ENCODE data around the gene DGCR2.

Gene DGCR2

DNA sequence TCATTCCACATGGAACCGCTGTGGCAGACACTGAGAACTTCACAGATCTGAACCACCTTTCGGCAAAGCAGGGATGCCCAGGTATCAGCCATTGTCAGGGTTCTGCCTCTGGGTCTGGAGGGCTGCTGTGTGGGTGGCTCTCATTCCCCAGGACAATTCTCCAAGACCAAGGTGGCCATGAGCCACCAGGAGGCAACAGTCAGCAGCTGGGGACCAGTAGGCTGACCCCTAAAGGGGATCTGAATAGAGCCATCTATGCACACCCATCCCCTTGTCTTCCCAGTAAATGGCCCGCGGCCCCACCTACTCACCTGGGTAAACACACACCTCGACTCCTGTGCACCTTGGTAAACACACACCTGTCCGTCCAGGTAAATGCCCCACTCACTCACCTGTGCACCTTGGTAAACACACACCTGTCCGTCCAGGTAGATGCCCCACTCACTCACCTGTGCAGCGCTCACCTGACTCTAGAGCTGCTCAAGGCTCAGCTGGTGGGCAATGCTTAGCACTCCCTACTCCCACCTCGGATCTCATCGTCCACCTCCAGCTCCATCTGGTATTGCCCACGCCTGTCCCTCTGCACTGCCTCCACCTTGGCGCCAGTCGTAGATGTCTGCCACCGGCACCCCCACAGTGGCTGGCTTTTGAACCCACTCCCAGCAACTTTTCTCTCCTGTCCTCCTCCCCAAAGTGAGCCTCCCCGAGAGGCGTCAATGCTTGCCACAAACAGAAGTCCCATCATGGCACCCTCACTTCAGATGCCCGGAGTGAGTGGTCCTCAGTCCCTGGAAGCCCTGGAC is 46.1 kb upstream of the DGCR2 start:
- ATAC-seq (ENCODE audit: insufficient read depth, low read depth) (no peak), DNase-seq (no peak)
- Histone ChIP-seq H3K4me1 (ENCODE audit: insufficient read depth, low read length) (peaks cover 23% of the 10 kb centered on the region), H4K20me1 (ENCODE audit: insufficient read depth, low read length) (peaks cover 12% of the 10 kb centered on the region; the same call in 1 of the 2 replicates), H3K9me3 (ENCODE audit: insufficient read depth, low read length, severe bottlenecking) (no peaks in the 10 kb centered on the region), H3K9ac (ENCODE audit: low read depth, low read length) (no peak overlapping the region), H3K4me2 (ENCODE audit: insufficient read depth, low read length) (no peak overlapping the region), H3K27me3 (ENCODE audit: insufficient read depth, low read length, poor library complexity) (no peaks in the 10 kb centered on the region), H2AFZ (ENCODE audit: low read depth, low read length) (no peak overlapping the region), H3K36me3 (ENCODE audit: insufficient read depth, low read length) (peaks cover 6% of the 10 kb centered on the region), H3K4me3 (ENCODE audit: low read depth in 1 of 2, low read length in 2 of 2) (no peak overlapping the region), H3K79me2 (ENCODE audit: insufficient read depth, low read length) (peaks cover 28% of the 10 kb centered on the region), H3K27ac (ENCODE audit: low read length) (no peak overlapping the region)
- no peak for TF ChIP-seq CTCF (IDR thresholded peaks at IDR 0.05; ENCODE audit: borderline replicate concordance, extremely low read depth, low read length, poor library complexity, severe bottlenecking)
- TF ChIP-seq EZH2 (IDR thresholded peaks at IDR 0.05; ENCODE audit: borderline replicate concordance, low read depth, low read length, severe bottlenecking), result no peak

DNA sequence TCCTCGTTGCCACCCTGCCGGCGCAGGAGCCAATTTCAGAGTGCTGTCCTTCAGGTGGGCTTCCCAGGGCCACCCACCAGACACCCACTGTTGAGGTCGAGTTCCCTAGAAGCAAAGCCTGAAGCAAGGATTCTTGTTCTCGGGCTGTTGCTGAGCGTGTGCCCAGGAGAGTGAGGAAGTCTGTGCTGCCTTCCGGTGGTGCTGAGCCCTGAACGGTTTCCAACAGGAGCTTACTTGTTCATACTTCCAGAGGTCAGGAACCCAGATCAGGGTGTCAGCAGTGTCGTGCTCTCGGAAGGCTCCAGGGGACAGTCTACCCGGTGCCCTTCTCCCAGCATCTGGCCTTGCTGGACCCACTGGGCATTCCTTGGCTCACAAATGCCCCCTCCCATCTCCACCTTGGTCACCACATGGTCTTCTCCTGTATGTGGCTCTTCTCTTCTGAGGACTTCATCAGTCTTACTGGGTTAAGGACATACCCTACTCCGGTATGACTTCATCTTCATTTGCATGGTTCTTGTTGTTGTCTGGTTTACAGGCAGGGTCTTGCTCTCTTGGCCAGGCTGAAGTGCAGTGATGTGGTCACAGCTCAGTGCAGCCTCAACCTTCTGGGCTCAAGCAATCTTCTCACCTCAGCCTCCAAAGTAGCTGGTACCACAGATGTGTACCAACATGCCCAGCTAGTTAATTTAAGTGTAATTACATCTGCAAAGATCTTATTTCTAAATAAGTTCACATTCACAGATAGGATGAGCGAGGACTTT is 45.1 kb upstream of the DGCR2 start:
- no peak for TF ChIP-seq CTCF (IDR thresholded peaks at IDR 0.05; ENCODE audit: borderline replicate concordance, extremely low read depth, low read length, poor library complexity, severe bottlenecking)
- no peak for TF ChIP-seq EZH2 (IDR thresholded peaks at IDR 0.05; ENCODE audit: borderline replicate concordance, low read depth, low read length, severe bottlenecking)
- H3K4me2 ChIP-seq (ENCODE audit: insufficient read depth, low read length), result no peak overlapping the region
- peaks cover 13% of the 10 kb centered on the region for H3K4me1 ChIP-seq (ENCODE audit: insufficient read depth, low read length)
- peaks cover 18% of the 10 kb centered on the region for H3K79me2 ChIP-seq (ENCODE audit: insufficient read depth, low read length)
- DNase-seq (no peak), ATAC-seq (ENCODE audit: insufficient read depth, low read depth) (no peak)
- no peak overlapping the region for H3K9ac ChIP-seq (ENCODE audit: low read depth, low read length)
- no peaks in the 10 kb centered on the region for H3K9me3 ChIP-seq (ENCODE audit: insufficient read depth, low read length, severe bottlenecking)
- peaks cover 2% of the 10 kb centered on the region; the same call in 1 of the 2 replicates for H4K20me1 ChIP-seq (ENCODE audit: insufficient read depth, low read length)
- H3K27me3 ChIP-seq (ENCODE audit: insufficient read depth, low read length, poor library complexity), result no peaks in the 10 kb centered on the region
- no peak overlapping the region for H2AFZ ChIP-seq (ENCODE audit: low read depth, low read length)
- no peaks in the 10 kb centered on the region for H3K36me3 ChIP-seq (ENCODE audit: insufficient read depth, low read length)
- no peak overlapping the region for H3K4me3 ChIP-seq (ENCODE audit: low read depth in 1 of 2, low read length in 2 of 2)
- no peak overlapping the region for H3K27ac ChIP-seq (ENCODE audit: low read length)

- Histone ChIP-seq H4K20me1 (ENCODE audit: insufficient read depth, low read length) (no peaks in the 10 kb centered on the region), H3K4me3 (ENCODE audit: low read depth in 1 of 2, low read length in 2 of 2) (no peak overlapping the region), H3K79me2 (ENCODE audit: insufficient read depth, low read length) (peaks cover 10% of the 10 kb centered on the region), H3K9me3 (ENCODE audit: insufficient read depth, low read length, severe bottlenecking) (no peaks in the 10 kb centered on the region), H3K9ac (ENCODE audit: low read depth, low read length) (no peak overlapping the region), H2AFZ (ENCODE audit: low read depth, low read length) (no peak overlapping the region), H3K27ac (ENCODE audit: low read length) (no peak overlapping the region), H3K4me1 (ENCODE audit: insufficient read depth, low read length) (peaks cover 10% of the 10 kb centered on the region), H3K4me2 (ENCODE audit: insufficient read depth, low read length) (no peak overlapping the region), H3K36me3 (ENCODE audit: insufficient read depth, low read length) (no peaks in the 10 kb centered on the region), H3K27me3 (ENCODE audit: insufficient read depth, low read length, poor library complexity) (no peaks in the 10 kb centered on the region)
- no peak for TF ChIP-seq CTCF (IDR thresholded peaks at IDR 0.05; ENCODE audit: borderline replicate concordance, extremely low read depth, low read length, poor library complexity, severe bottlenecking)
- no peak for TF ChIP-seq EZH2 (IDR thresholded peaks at IDR 0.05; ENCODE audit: borderline replicate concordance, low read depth, low read length, severe bottlenecking)
- no peak for DNase-seq
- no peak for ATAC-seq (ENCODE audit: insufficient read depth, low read depth)
These were observed 44.2 kb upstream of the DGCR2 start for GRCh38 chr22:19166421-19166820.

All from DND-41 (cell line).